OCI-M1 (cell line): Measurements from ENCODE around the gene SLC23A1.
A peak's percentile ranks its signal among the peaks of the same experiment; 100 is the strongest.

Source experiments
- DNase-seq: peaks from one replicate; lab custom pipeline; 2025; lab: John Stamatoyannopoulos, UW

SLC23A1 gene

GRCh38 chr5:139407517-139407916 is 24.4 kb upstream of the SLC23A1 start:
- DNase-seq, result peak; percentile 47

- DNase-seq, result no peak
These were observed 23.9 kb upstream of the SLC23A1 start for GRCh38 chr5:139406963-139407362.

- DNase-seq, result no peak
These were observed 21.4 kb upstream of the SLC23A1 start for GRCh38 chr5:139404484-139404840.

GRCh38 chr5:139403787-139404483 is 20.8 kb upstream of the SLC23A1 start, which contains the start of gene SPATA24:
TSS of gene SPATA24 (minus strand) at chr5:139404089. CDS start at chr5:139404060, 29 bp downstream.
- peak; percentile 99 for DNase-seq

- no peak for DNase-seq
These were observed 20.3 kb upstream of the SLC23A1 start for GRCh38 chr5:139403418-139403786.

- DNase-seq, result peak; percentile 68
These were observed 19.6 kb upstream of the SLC23A1 start for GRCh38 chr5:139402561-139403158.

GRCh38 chr5:139401546-139401945 is 18.4 kb upstream of the SLC23A1 start:
- no peak for DNase-seq

- no peak for DNase-seq
These were observed 16.5 kb upstream of the SLC23A1 start for GRCh38 chr5:139399501-139400121.

- DNase-seq, result no peak
These were observed 14.8 kb upstream of the SLC23A1 start for GRCh38 chr5:139397921-139398320.

GRCh38 chr5:139396691-139397090 is 13.6 kb upstream of the SLC23A1 start:
- no peak for DNase-seq

- DNase-seq, result no peak
These were observed 12.9 kb upstream of the SLC23A1 start for GRCh38 chr5:139395844-139396640.

- DNase-seq, result no peak
These were observed 11.8 kb upstream of the SLC23A1 start, which contains the start of gene PROB1 for GRCh38 chr5:139394654-139395566. TSS of gene PROB1 (minus strand) at chr5:139395104. CDS start at chr5:139395081, 23 bp downstream.

- DNase-seq, result no peak
These were observed 11.1 kb upstream of the SLC23A1 start for GRCh38 chr5:139394123-139394653.

GRCh38 chr5:139393497-139394122 is 10.5 kb upstream of the SLC23A1 start:
- DNase-seq, result no peak

GRCh38 chr5:139392678-139393496 is 9.8 kb upstream of the SLC23A1 start:
- peak; percentile 90 for DNase-seq

- no peak for DNase-seq
These were observed 9.2 kb upstream of the SLC23A1 start for GRCh38 chr5:139392324-139392677.

- DNase-seq, result no peak
These were observed 8.7 kb upstream of the SLC23A1 start for GRCh38 chr5:139391570-139392323.

GRCh38 chr5:139390639-139391569 is 7.8 kb upstream of the SLC23A1 start:
- no peak for DNase-seq
